ENCODE measurements around the gene SIX5. TPM values are rescaled to one million over a fixed set of nuclear protein-coding genes. Genes with fewer than 3 reads are reported as not detected.

SIX5 gene
- total and polyA plus RNA-seq, 9 of the 15 experiments (the other 6 are each of a cell fraction or from before 2014, with no cell fraction given), result 1.4 to 17.2 (median 7.4) TPM; not detected in 2

- Histone ChIP-seq H2AFZ (ENCODE audit: low read depth, low read length) (no peak overlapping the region), H3K27ac (ENCODE audit: extremely low read depth, low read depth, low read length) (no peak overlapping the region; the same call in 2 of the 3 replicates), H3K4me1 (replicated peaks in 1 of 2; ENCODE audit: control insufficient read depth in 2 of 2, insufficient read depth in 2 of 2, low read length in 2 of 2) (peaks cover 19 to 34% of the 10 kb centered on the region in 2 experiments), H3K79me2 (ENCODE audit: control insufficient read depth, insufficient read depth, low read length) (peaks cover 19% of the 10 kb centered on the region), H4K20me1 (replicated peaks; ENCODE audit: control insufficient read depth, insufficient read depth, low read length) (peaks cover 3% of the 10 kb centered on the region), H3K4me3 (no peak overlapping the region), H3K4me2 (ENCODE audit: insufficient read depth, low read length) (0 out of 2 replicates have a peak overlapping the region, but pooled peaks have one; percentile 86), H3K36me3 (ENCODE audit: control insufficient read depth, insufficient read depth, low read length) (peaks cover 48% of the 10 kb centered on the region; the same call in 2 of the 3 replicates), H3K9me3 (replicated peaks; ENCODE audit: control insufficient read depth, insufficient read depth, low read depth, low read length) (no peaks in the 10 kb centered on the region), H3K27me3 (ENCODE audit: control insufficient read depth in 2 of 2, insufficient read depth in 2 of 2, low read length in 2 of 2) (no peaks in the 10 kb centered on the region), H3K9ac (ENCODE audit: insufficient read depth in 1 of 2, low read depth in 2 of 2, low read length in 2 of 2) (peak overlapping the region in 1 of 2 experiments; percentile 99; a peak in 2 of 4 replicates), H3K9me1 (ENCODE audit: control insufficient read depth, insufficient read depth, low read length) (peaks cover 4% of the 10 kb centered on the region)
- FAIRE-seq, result no peak
- BruUV-seq (replicated peaks), result no TSS peak
- DNase-seq (ENCODE audit: extremely low read depth in 1 of 4, low spot score in 3 of 4), result no peak
- 87% methylated on average over 8 of the region's 8 CpGs for WGBS (ENCODE audit: insufficient coverage, low coverage, missing lambda C conversion rate)
- no peak for ATAC-seq
- TF ChIP-seq PBX2 (CRISPR knock-in tag; IDR thresholded peaks at IDR 0.05; ENCODE audit: low read depth), result no peak
- TF ChIP-seq PBX2 (tag; conservative IDR thresholded peaks at IDR 0.05; ENCODE audit: low read depth), result no peak
- TF ChIP-seq MTA2 (IDR thresholded peaks at IDR 0.05; ENCODE audit: low read depth), result no peak
- 0 out of 2 replicates have a peak, but pooled peaks have one; percentile 10 for TF ChIP-seq SPI1 (IDR thresholded peaks at IDR 0.05; ENCODE audit: borderline replicate concordance, low read depth, low read length)
- TF ChIP-seq ETV6 (IDR thresholded peaks at IDR 0.05; ENCODE audit: borderline replicate concordance in 1 of 2, low read depth in 2 of 2, low read length in 1 of 2), result peak in 1 of 2 experiments; percentile 66; a peak in 1 of 4 replicates
- no peak for TF ChIP-seq ETV6 (CRISPR knock-in tag; IDR thresholded peaks at IDR 0.05; ENCODE audit: borderline replicate concordance)
- TF ChIP-seq RBFOX2 (IDR thresholded peaks at IDR 0.05; ENCODE audit: low read depth, low read length), result 0 out of 2 replicates have a peak, but pooled peaks have one; percentile 22
- TF ChIP-seq NCOR1 (IDR thresholded peaks at IDR 0.05), result no peak
- POLR2A ChIA-PET, result interaction anchor here (1.1 kb wide), 1 partner anchor 21 kb away, joined by 7 read pairs; no protein-coding TSS in a partner anchor
- intact Hi-C loops (cut with micrococcal nuclease), result no loop called here
- in situ Hi-C loops (cut with MboI), result no loop called here
- CTCF ChIA-PET (ENCODE audit: low intra/inter-chr PET ratio), result no interaction called here
These were observed 21.9 kb upstream of the SIX5 start for GRCh38 chr19:45790942-45791341.
